Hepatocyte (in vitro differentiated cells): ENCODE measurements around the gene ALX4. TPM values are rescaled to one million over a fixed set of nuclear protein-coding genes. Genes with fewer than 3 reads are reported as not detected.

Experiments
- polyA plus RNA-seq: library from polyadenylated mRNA; unstranded; fragments of >200 nt; fragmentation: Nextera tagmentation; extraction: Ambion mirVana; gene quantifications from 2 replicates; pipeline ENCODE4 v1.2.1, GENCODE V29; 2016
- total RNA-seq: library from RNA; depleted of rRNA; stranded (reverse); fragments of >200 nt; gene quantifications from 2 replicates; pipeline ENCODE4 v1.2.3, GENCODE V29; 2014

The ALX4 gene
- total and polyA plus RNA-seq, 2 experiments from 2014 or later = 1.3 to 3.8 TPM

Other genes with a start within 250 kb of the ALX4 start
- 5.9 and 9.9 TPM in 2 replicates for gene ACCS, start 243.9 kb downstream of the ALX4 start, total RNA-seq
- gene ACCS, start 243.9 kb downstream of the ALX4 start, polyA plus RNA-seq = 21.4 and 23.1 TPM in 2 replicates
- 95.8 and 107 TPM in 2 replicates for gene EXT2, start 214.5 kb downstream of the ALX4 start, total RNA-seq
- 71.5 and 80.6 TPM in 2 replicates for gene EXT2, start 214.5 kb downstream of the ALX4 start, polyA plus RNA-seq